Left ventricle myocardium inferior (tissue), 1 donor: ENCODE data around the gene RARA. TPM values are rescaled to one million over a fixed set of nuclear protein-coding genes. Genes with fewer than 3 reads are reported as not detected.

Experiments
- DNase-seq: peaks from one replicate; pipeline ENCODE4 v3.0.0-alpha.2; 2020
- H3K27ac ChIP-seq: fragments of 200-600 bp; replicated peaks from 2 replicates; pipeline ENCODE4 v1.8.0; 2021
- H3K27me3 ChIP-seq: fragments of 200-600 bp; 2 replicates; pipeline ENCODE4 v1.8.0; 2021; ENCODE audit warnings: low read depth
- H3K36me3 ChIP-seq: fragments of 200-600 bp; 2 replicates; pipeline ENCODE4 v1.8.0; 2021
- H3K4me1 ChIP-seq: fragments of 200-600 bp; 2 replicates; pipeline ENCODE4 v1.8.0; 2021
- H3K4me3 ChIP-seq: fragments of 200-600 bp; 2 replicates; pipeline ENCODE4 v1.8.0; 2021; ENCODE audit warnings: mild to moderate bottlenecking, moderate library complexity
- H3K9me3 ChIP-seq: fragments of 200-600 bp; replicated peaks from 2 replicates; pipeline ENCODE4 v1.8.0; 2021
- intact Hi-C: fragments of 100-400 bp; cut with micrococcal nuclease; formaldehyde crosslinking; loops from one replicate; pipeline ENCODE4 v1.11.0; 2022
- total RNA-seq: library from RNA; stranded (reverse); fragmentation: NEBNext Ultra II Directional; extraction: Animal tissue kit (Norgen Biotek cat#: 25700); gene quantifications from one replicate; pipeline ENCODE4 v1.2.1, GENCODE V29; 2021
- TF ChIP-seq, protein P1 (sequence below): fragments of 200-600 bp; IDR thresholded peaks from 2 replicates; pipeline ENCODE4 v1.8.0; 2021; ENCODE audit warnings: antibody characterized with exemption, mild to moderate bottlenecking, borderline replicate concordance
- donor health status: DM: no; HTN: yes; CAD: no; lungs with severe emphysema.

The RARA gene
- total RNA-seq, 1 donor from 2014 or later: 17.1 TPM

DNA sequence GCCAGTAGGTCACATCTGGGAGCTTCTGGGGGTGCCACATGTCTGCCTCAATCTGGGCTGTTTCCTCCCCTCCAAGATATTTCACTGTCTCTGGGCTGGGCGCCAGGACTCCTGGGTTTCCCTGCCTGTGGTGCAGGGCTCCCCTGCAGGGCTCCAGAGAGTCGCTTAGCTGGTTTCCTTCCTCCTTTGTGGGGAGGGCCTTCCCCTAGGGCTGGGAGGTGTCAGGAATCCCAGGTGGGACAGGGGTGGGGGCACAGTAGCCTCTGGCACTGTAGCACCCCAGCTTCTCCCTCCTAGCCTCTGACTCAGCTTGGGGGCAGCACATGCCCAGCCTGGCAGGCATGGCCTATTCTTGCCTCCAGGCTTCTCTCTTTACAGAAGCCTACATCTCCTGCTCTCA is 2.6 kb downstream of the RARA start:
- Histone ChIP-seq H3K27ac (peak overlapping the region; percentile 90), H3K4me1 (peaks cover 100% of the 10 kb centered on the region), H3K4me3 (peak overlapping the region; percentile 7), H3K27me3 (no peaks in the 10 kb centered on the region), H3K36me3 (no peaks in the 10 kb centered on the region), H3K9me3 (no peaks in the 10 kb centered on the region)
- peak; percentile 73 for DNase-seq
- intact Hi-C loops: no loop called here
- TF ChIP-seq, protein P1, sequence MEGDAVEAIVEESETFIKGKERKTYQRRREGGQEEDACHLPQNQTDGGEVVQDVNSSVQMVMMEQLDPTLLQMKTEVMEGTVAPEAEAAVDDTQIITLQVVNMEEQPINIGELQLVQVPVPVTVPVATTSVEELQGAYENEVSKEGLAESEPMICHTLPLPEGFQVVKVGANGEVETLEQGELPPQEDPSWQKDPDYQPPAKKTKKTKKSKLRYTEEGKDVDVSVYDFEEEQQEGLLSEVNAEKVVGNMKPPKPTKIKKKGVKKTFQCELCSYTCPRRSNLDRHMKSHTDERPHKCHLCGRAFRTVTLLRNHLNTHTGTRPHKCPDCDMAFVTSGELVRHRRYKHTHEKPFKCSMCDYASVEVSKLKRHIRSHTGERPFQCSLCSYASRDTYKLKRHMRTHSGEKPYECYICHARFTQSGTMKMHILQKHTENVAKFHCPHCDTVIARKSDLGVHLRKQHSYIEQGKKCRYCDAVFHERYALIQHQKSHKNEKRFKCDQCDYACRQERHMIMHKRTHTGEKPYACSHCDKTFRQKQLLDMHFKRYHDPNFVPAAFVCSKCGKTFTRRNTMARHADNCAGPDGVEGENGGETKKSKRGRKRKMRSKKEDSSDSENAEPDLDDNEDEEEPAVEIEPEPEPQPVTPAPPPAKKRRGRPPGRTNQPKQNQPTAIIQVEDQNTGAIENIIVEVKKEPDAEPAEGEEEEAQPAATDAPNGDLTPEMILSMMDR: no peak

DNA sequence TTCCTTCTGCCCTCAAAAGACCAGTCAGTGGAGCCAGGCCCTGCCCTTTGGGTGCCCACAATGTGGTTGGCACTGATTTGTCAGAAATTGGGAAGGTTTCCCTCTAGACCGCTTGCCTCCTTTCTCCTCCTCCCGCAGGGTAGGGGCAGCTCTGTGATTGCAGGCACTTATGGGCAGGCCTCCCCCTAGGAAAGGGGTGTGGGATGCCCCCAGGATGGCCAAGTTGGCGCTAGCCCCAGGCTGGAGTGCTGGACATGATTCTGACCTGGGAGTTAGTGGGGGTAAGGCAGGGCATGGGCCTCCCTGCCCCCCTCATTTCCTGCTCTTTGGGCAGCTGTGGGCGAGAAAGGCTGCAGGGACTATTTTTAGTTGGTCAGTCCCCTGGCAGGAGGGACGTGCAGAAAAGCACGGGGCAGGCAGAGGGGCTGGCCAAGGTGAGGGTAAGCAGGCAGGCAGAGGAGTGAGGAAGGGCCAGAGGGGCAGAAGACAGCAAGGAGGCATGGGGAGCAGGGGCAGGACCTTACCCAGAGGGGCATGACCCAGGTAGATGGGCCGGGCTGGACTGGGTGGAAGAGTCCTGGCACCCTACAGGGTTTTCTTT is 3.3 kb downstream of the RARA start:
- TF ChIP-seq, protein P1: no peak
- H3K9me3 ChIP-seq: no peaks in the 10 kb centered on the region
- H3K27me3 ChIP-seq: no peaks in the 10 kb centered on the region
- H3K4me3 ChIP-seq: peak overlapping the region; percentile 7
- DNase-seq: peak; percentile 72
- intact Hi-C loops: no loop called here
- H3K27ac ChIP-seq: peak overlapping the region; percentile 90
- no peaks in the 10 kb centered on the region for H3K36me3 ChIP-seq
- H3K4me1 ChIP-seq: peaks cover 100% of the 10 kb centered on the region

DNA sequence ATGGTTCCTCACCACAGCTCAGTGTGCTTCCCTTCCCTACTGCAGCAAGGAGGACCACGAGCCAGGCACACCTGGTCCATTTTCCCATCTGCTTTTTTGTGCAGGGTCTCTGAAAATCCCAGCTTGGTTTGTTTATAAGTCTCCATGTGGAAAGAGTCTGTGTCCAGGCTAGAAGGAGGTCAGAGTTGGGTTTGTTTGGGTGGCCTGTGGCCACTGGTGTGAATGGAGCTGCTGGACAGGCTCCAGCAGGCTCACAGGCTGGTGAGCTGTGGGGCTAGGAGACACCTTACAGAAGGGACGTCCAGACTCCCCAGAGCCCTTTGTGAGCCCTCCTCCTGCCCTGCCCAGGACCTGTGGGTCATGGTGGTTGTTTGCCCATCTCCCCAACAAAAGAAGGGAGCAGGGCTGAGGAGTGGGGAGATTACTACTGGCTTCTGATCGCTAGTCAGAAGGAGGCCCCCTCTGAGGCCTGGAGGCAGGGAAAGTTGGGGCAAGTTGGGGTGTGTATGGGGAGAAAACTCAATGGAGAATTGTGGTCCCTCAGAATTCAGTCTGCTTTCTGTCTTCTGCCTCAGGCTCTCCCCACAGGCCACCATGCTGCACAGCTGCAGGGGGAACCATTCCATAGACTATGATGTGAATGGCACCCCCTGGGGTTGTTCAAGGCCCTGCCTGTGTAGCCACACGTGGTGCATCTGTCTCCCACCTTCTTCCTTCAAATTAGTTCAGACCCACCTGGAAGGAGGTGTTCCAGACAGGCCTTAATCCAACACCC is 4.1 kb downstream of the RARA start:
- TF ChIP-seq, protein P1: no peak
- H3K9me3 ChIP-seq: no peaks in the 10 kb centered on the region
- H3K36me3 ChIP-seq: no peaks in the 10 kb centered on the region
- DNase-seq: peak; percentile 16
- H3K27ac ChIP-seq: peak overlapping the region; percentile 90
- H3K27me3 ChIP-seq: no peaks in the 10 kb centered on the region
- H3K4me1 ChIP-seq: peaks cover 98% of the 10 kb centered on the region
- H3K4me3 ChIP-seq: no peak overlapping the region
- intact Hi-C loops: no loop called here

DNA sequence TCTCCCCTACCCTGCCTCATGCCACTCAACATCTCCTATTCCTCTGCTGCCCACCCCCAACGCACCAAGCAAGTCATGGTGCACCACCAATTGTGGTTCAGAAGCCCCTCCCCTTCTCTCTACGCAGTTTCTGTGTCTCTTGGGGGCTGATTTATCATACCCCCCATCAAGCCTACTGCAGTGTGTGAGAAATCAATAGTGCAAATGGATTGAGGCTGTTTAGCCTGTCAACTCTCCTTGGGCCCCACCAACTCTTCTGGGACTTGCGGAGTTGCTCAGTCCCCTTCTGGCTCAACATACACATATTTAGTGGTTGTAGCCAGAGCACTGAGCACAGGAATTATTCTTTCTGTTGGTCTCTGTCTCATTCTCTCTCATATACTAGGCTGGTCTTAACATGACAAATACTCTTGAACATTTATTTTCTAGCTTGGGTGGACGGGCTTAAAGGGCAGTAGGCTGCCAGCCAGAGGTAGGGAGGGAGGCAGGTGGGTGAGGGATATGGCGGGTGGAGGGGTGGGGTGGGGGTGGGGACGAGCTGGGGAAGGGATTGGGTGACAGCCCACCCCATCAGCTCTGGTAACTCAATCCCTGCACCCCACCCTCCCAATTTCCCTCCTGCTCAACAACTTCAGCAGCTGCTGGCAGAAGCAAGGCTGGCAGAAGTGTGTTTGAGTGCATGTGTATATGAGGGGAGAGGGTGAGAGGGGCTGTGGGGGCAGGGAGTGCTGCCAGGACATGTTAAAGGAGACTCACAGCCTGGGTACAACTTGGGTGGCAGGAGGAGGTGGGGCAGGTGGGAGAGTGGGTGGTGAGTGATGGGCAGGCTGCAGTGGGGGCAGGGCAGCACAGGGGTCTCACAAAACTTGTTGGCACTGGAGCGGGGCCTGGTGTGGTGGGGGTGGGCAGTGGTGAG is 4.9 kb downstream of the RARA start:
- no peaks in the 10 kb centered on the region for H3K27me3 ChIP-seq
- intact Hi-C loops: no loop called here
- peak overlapping the region; percentile 90 for H3K27ac ChIP-seq
- no peak overlapping the region for H3K4me3 ChIP-seq
- no peaks in the 10 kb centered on the region for H3K36me3 ChIP-seq
- DNase-seq: no peak
- TF ChIP-seq, protein P1: no peak
- H3K4me1 ChIP-seq: peaks cover 98% of the 10 kb centered on the region
- no peaks in the 10 kb centered on the region for H3K9me3 ChIP-seq

DNA sequence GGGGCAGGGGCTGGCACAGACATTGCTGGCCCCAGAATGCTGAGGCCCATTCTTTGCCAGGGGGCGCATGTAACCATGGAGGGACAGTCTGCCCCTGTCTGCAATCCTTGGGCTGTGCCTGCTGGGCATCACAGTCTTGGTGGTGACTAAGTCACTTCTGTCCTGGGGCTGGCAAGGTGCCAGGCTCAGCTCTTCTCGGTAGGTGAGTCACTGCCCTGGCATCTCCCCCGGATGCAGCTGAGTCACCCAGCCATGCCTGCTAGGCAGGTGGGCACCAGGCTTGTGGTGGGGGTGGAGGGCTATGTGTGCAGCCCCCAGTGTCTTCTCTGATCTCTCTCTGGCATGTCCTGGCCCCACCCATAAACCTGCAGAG is 5.6 kb downstream of the RARA start:
- Histone ChIP-seq H3K4me1 (peaks cover 98% of the 10 kb centered on the region), H3K27me3 (no peaks in the 10 kb centered on the region), H3K36me3 (no peaks in the 10 kb centered on the region), H3K27ac (peak overlapping the region; percentile 90), H3K9me3 (no peaks in the 10 kb centered on the region), H3K4me3 (no peak overlapping the region)
- TF ChIP-seq, protein P1: no peak
- intact Hi-C loops: no loop called here
- DNase-seq: peak; percentile 83
